ENCODE measurements around the gene PFKL.

DNA sequence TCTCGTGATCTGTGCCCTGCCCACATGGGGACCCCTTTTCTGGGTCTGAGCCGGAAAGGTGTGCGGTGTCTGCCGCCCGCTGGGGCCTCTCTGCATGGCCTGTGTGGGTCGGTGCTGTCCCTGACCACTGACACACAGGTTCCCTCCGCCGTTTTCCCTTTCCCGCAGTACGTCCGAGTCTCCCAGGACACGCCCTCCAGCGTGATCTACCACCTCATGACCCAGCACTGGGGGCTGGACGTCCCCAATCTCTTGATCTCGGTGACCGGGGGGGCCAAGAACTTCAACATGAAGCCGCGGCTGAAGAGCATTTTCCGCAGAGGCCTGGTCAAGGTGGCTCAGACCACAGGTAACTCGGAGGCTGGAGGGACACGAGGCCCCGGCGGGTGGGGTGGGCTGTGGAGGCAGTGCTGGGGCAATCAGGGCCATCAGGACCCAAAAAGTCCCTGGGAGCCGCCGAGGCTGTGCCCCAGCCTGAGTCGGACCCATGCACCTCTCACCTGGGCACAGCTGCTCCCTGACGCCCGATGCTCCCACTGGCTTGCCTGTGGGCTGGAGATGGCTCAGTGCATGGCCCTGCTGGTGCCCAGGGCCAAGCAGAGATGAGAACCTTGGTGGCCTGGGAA is 66.8 kb downstream of the PFKL start:
- TF ChIP-seq, protein P1, sequence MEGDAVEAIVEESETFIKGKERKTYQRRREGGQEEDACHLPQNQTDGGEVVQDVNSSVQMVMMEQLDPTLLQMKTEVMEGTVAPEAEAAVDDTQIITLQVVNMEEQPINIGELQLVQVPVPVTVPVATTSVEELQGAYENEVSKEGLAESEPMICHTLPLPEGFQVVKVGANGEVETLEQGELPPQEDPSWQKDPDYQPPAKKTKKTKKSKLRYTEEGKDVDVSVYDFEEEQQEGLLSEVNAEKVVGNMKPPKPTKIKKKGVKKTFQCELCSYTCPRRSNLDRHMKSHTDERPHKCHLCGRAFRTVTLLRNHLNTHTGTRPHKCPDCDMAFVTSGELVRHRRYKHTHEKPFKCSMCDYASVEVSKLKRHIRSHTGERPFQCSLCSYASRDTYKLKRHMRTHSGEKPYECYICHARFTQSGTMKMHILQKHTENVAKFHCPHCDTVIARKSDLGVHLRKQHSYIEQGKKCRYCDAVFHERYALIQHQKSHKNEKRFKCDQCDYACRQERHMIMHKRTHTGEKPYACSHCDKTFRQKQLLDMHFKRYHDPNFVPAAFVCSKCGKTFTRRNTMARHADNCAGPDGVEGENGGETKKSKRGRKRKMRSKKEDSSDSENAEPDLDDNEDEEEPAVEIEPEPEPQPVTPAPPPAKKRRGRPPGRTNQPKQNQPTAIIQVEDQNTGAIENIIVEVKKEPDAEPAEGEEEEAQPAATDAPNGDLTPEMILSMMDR (IDR thresholded peaks at IDR 0.05; ENCODE audit: low read depth, low read length): no peak
- no peak for TF ChIP-seq POLR2A (IDR thresholded peaks at IDR 0.05; ENCODE audit: extremely low read depth, insufficient read length)
- TF ChIP-seq MYC (IDR thresholded peaks at IDR 0.05; ENCODE audit: low read depth, low read length): no peak
- TF ChIP-seq, protein P2, sequence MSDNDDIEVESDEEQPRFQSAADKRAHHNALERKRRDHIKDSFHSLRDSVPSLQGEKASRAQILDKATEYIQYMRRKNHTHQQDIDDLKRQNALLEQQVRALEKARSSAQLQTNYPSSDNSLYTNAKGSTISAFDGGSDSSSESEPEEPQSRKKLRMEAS (IDR thresholded peaks at IDR 0.05; ENCODE audit: low read depth, low read length): no peak

Measured in NB4 (cell line).